A549 treated with AZD9567 at 1 μM for 4 hours (cell line): Measurements from ENCODE around the gene OR5J2. TPM values are rescaled to one million over a fixed set of nuclear protein-coding genes. Genes with fewer than 3 reads are reported as not detected.

Experiments
- total RNA-seq: library from RNA; stranded (reverse); fragments of 200-300 nt; extraction: Qiagen RNA extraction; gene quantifications from 5 replicates; pipeline ENCODE4 v1.2.3, GENCODE V29; 2022; ENCODE audit not compliant: insufficient read depth

The OR5J2 gene
- not detected in 5 replicates for total RNA-seq

DNA sequence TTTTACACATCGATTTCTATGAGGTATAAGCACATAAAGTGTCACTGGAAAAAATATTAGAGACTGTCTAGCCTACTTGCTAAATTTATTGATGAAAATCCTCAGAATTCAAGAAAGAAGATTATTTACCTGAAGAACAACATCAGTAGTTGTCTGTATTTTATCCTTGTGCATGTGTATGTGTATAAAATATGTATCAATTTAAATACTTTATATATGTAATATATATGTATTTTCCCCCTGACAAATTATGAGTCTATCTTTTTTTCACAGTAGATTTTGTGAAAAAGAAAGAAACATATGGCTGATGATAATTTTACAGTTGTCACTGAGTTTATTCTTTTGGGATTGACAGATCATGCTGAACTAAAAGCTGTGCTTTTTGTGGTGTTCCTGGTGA, at the start of gene OR5J2:
OR5J2 (plus strand) TSS at position 301 of the 400 bp plus-strand sequence; CDS start at position 301, 0 bp downstream.

GRCh38 chr11:56140151-56140661, 36.2 kb upstream of the OR5J2 start, which contains the start of gene OR8J3:
Gene OR8J3 (minus strand): TSS chr11:56140201. CDS start chr11:56137718, 2,483 bp downstream.

DNA sequence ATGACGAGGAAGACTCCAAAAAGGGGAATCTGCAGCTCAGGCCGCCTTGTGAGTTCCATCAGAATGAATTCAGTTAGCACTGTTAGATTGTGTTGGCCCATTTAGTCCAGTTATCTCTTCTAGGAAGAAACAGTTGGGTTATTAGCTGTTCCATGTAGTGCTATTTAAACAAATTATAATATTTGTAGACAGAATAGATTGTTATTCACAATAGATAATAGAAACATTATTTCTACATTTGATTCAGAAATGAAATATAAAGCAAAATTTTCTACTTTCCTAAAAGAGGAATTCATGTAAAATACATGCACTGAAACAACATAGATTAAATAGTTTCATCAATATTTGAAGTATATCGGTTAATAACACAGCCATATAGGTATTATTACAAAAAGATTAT, 16.2 kb upstream of the OR5J2 start, which contains the start of gene OR8K5:
OR8K5 (minus strand) TSS at position 101 of the 400 bp plus-strand sequence; CDS start at position 101, 0 bp downstream.

Other genes starting within 250 kb of the OR5J2 start
- not detected in 5 replicates for gene OR5I1, start 240.2 kb upstream of the OR5J2 start, total RNA-seq
- not detected in 5 replicates for gene OR10AG1, start 206.7 kb upstream of the OR5J2 start, total RNA-seq
- not detected in 5 replicates for gene OR5F1, start 182.0 kb upstream of the OR5J2 start, total RNA-seq
- gene OR5AS1, start 149.0 kb upstream of the OR5J2 start, total RNA-seq: not detected in 5 replicates
- not detected in 5 replicates for gene OR8I2, start 83.3 kb upstream of the OR5J2 start, total RNA-seq
- not detected in 5 replicates for gene OR8H2, start 72.9 kb upstream of the OR5J2 start, total RNA-seq
- gene OR8H3, start 54.2 kb upstream of the OR5J2 start, total RNA-seq: not detected in 5 replicates
- gene OR8J3, start 36.4 kb upstream of the OR5J2 start, total RNA-seq: not detected in 5 replicates
- not detected in 5 replicates for gene OR8K5, start 16.3 kb upstream of the OR5J2 start, total RNA-seq
- not detected in 5 replicates for gene OR5T2, start 57.6 kb downstream of the OR5J2 start, total RNA-seq
- not detected in 5 replicates for gene OR5T3, start 75.6 kb downstream of the OR5J2 start, total RNA-seq
- gene OR5T1, start 97.5 kb downstream of the OR5J2 start, total RNA-seq: not detected in 5 replicates
- not detected in 5 replicates for gene OR8H1, start 115.6 kb downstream of the OR5J2 start, total RNA-seq
- not detected in 5 replicates for gene OR8K3, start 138.5 kb downstream of the OR5J2 start, total RNA-seq
- gene OR8K1, start 169.4 kb downstream of the OR5J2 start, total RNA-seq: not detected in 5 replicates
- not detected in 5 replicates for gene OR8J1, start 177.7 kb downstream of the OR5J2 start, total RNA-seq
- gene OR8U1, start 199.0 kb downstream of the OR5J2 start, total RNA-seq: not detected in 5 replicates
- gene OR5AL1, start 236.1 kb downstream of the OR5J2 start, total RNA-seq: not detected in 5 replicates